Testis (tissue), 2 donors: Measurements from ENCODE around the gene COL4A6.

Experiments used
- POLR2A ChIP-seq: fragments of 450-650 bp; IDR thresholded peaks from one replicate; pipeline ENCODE4 v1.6.1; 2017; ENCODE audit warnings: antibody characterized with exemption, mild to moderate bottlenecking, moderate library complexity
- TF ChIP-seq, protein P1 (sequence below), 3 experiments: fragments of 450-650 bp in 2 of 3; fragments of 200-600 bp in 1 of 3; sonication (generic) in 1 of 3; IDR thresholded peaks; one replicate each; pipeline ENCODE4 v1.5.1; 2016 to 2019; ENCODE audit warnings: antibody characterized with exemption in 3 of 3, mild to moderate bottlenecking in 2 of 3, moderate library complexity in 1 of 3

DNA sequence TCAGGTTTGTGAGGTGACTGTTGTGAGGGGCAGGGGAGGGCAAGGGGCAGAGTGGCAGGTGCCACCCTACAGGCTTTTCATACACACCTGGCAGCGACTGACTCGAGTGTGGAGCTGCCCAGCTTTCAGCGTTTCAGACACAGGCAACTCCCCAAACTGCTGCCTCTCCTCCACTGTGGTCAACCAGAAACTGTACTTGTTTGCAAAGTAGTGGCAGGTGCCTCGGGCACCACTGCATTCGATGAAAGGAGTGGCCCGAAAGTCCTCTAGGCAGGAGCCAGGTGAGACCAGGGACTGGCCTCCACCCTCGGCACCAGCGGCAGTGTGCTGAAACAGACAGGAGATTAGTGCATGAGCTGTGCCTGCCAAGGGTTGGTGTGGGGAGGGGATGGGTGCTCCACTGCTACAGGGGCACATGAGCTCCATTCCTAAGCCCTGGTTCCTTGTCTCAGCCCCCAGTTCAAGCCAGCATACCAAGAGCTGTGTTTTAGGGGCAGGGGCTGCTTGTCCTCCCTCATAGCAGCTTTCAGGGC lies 281.2 kb downstream of the COL4A6 start:
- TF ChIP-seq, protein P1, sequence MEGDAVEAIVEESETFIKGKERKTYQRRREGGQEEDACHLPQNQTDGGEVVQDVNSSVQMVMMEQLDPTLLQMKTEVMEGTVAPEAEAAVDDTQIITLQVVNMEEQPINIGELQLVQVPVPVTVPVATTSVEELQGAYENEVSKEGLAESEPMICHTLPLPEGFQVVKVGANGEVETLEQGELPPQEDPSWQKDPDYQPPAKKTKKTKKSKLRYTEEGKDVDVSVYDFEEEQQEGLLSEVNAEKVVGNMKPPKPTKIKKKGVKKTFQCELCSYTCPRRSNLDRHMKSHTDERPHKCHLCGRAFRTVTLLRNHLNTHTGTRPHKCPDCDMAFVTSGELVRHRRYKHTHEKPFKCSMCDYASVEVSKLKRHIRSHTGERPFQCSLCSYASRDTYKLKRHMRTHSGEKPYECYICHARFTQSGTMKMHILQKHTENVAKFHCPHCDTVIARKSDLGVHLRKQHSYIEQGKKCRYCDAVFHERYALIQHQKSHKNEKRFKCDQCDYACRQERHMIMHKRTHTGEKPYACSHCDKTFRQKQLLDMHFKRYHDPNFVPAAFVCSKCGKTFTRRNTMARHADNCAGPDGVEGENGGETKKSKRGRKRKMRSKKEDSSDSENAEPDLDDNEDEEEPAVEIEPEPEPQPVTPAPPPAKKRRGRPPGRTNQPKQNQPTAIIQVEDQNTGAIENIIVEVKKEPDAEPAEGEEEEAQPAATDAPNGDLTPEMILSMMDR (IDR thresholded peaks at IDR 0.05), result no peak
- TF ChIP-seq POLR2A, result no peak
